ENCODE results near the gene AS3MT. TPM values are rescaled to one million over a fixed set of nuclear protein-coding genes. Genes with fewer than 3 reads are reported as not detected.

Gene AS3MT
- total RNA-seq, 2 experiments from 2014 or later, result 0.67 to 0.77 TPM

DNA sequence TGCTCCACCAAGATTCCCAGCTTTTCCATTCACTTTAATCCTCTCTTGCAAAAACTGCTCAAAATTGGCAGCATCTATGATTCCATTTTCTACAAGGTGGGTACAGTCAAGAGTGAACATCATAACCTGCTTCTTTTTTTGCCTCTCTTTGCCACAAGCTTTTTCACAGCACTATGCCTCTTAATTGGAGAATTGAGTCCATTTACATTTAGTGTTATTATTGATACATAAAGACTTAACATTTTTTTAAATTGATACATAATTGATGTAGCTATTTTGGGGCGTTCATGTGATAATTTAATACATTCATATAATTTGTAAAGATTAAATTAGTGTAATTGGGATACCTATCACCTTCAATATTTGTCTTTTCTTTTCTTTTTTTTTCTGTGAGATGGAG is 18.8 kb downstream of the AS3MT start:
- Mint-ChIP-seq H3K9me3 (no peaks in the 10 kb centered on the region), H3K36me3 (ENCODE audit: low read depth) (peaks cover 9% of the 10 kb centered on the region)
- no peak for DNase-seq

DNA sequence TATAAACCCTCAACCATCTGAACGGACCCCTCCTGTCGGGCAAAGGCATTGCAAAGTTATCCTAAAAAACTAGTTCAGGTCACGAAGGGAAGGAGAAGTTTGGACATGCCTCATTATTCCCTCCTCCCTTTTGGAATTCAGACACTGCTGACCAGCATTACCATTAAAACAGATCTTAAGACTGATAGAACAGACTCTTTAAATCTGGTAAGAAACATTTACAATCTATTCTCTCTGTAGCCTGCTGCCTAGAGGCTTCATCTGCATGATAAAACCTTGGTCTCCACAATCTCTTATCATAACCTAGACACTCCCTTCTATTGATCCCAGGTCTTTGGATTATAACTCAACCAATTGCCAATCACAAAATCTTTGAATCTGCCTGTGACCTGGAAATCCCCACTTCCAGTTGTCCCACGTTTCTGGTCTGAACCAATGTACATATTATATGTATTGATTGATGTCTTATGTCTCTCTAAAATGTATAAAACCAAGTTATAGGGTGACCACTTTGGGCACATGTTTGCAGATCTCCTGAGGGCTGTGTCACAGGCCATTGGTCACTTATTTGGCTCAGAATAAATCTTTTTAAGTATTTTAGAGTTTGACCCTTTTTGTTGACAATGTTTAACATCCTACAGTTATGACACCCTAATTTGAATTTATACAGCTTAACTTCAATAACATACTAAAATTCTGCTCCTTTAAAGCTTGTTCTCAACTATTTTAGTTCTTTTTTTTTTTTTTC is 25.4 kb downstream of the AS3MT start:
- Histone ChIP-seq H3K4me3 (ENCODE audit: low read length) (no peak overlapping the region), H3K9me3 (ENCODE audit: control insufficient read depth in 1 of 2, insufficient read depth in 1 of 2, low read length in 2 of 2) (no peaks in the 10 kb centered on the region), H3K36me3 (ENCODE audit: insufficient read depth, low read length) (no peaks in the 10 kb centered on the region), H3K27me3 (ENCODE audit: control insufficient read depth in 1 of 2, insufficient read depth in 2 of 2, low read length in 2 of 2) (no peaks in the 10 kb centered on the region), H3K27ac (ENCODE audit: low read depth in 1 of 2, low read length in 2 of 2) (no peak overlapping the region), H3K4me1 (ENCODE audit: insufficient read depth, low read length) (no peaks in the 10 kb centered on the region)
- intact Hi-C loops (cut with DNase I, micrococcal nuclease), result no loop called here
- no peak overlapping the region for H3K27ac Mint-ChIP-seq
- ATAC-seq (ENCODE audit: poor library complexity) (no peak), DNase-seq (no peak)
- H3K4me3 Mint-ChIP-seq, result no peak overlapping the region
- peaks cover 7% of the 10 kb centered on the region for H3K36me3 Mint-ChIP-seq (ENCODE audit: low read depth)
- TF ChIP-seq, protein P1, sequence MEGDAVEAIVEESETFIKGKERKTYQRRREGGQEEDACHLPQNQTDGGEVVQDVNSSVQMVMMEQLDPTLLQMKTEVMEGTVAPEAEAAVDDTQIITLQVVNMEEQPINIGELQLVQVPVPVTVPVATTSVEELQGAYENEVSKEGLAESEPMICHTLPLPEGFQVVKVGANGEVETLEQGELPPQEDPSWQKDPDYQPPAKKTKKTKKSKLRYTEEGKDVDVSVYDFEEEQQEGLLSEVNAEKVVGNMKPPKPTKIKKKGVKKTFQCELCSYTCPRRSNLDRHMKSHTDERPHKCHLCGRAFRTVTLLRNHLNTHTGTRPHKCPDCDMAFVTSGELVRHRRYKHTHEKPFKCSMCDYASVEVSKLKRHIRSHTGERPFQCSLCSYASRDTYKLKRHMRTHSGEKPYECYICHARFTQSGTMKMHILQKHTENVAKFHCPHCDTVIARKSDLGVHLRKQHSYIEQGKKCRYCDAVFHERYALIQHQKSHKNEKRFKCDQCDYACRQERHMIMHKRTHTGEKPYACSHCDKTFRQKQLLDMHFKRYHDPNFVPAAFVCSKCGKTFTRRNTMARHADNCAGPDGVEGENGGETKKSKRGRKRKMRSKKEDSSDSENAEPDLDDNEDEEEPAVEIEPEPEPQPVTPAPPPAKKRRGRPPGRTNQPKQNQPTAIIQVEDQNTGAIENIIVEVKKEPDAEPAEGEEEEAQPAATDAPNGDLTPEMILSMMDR (IDR thresholded peaks at IDR 0.05), result no peak
- no peaks in the 10 kb centered on the region for H3K4me1 Mint-ChIP-seq (ENCODE audit: low read depth)
- no peaks in the 10 kb centered on the region for H3K27me3 Mint-ChIP-seq
- ChIA-PET CTCF (no interaction called here), POLR2A (no interaction called here)
- no peaks in the 10 kb centered on the region for H3K9me3 Mint-ChIP-seq

More for the DNA sequence above, 18.8 kb downstream of the AS3MT start:
- no peak overlapping the region for H3K27ac Mint-ChIP-seq
- TF ChIP-seq, protein P1 (IDR thresholded peaks at IDR 0.05), result no peak
- ChIA-PET POLR2A (no interaction called here), CTCF (no interaction called here)
- intact Hi-C loops (cut with DNase I, micrococcal nuclease), result no loop called here
- no peaks in the 10 kb centered on the region for H3K36me3 ChIP-seq (ENCODE audit: insufficient read depth, low read length)
- no peaks in the 10 kb centered on the region for H3K27me3 Mint-ChIP-seq
- H3K4me3 Mint-ChIP-seq, result no peak overlapping the region
- ATAC-seq (ENCODE audit: poor library complexity), result no peak
- H3K4me3 ChIP-seq (ENCODE audit: low read length), result no peak overlapping the region
- no peaks in the 10 kb centered on the region for H3K27me3 ChIP-seq (ENCODE audit: control insufficient read depth in 1 of 2, insufficient read depth in 2 of 2, low read length in 2 of 2)
- H3K9me3 ChIP-seq (ENCODE audit: control insufficient read depth in 1 of 2, insufficient read depth in 1 of 2, low read length in 2 of 2), result no peaks in the 10 kb centered on the region
- no peaks in the 10 kb centered on the region for H3K4me1 Mint-ChIP-seq (ENCODE audit: low read depth)
- H3K27ac ChIP-seq (ENCODE audit: low read depth in 1 of 2, low read length in 2 of 2), result no peak overlapping the region
- no peaks in the 10 kb centered on the region for H3K4me1 ChIP-seq (ENCODE audit: insufficient read depth, low read length)

DNA sequence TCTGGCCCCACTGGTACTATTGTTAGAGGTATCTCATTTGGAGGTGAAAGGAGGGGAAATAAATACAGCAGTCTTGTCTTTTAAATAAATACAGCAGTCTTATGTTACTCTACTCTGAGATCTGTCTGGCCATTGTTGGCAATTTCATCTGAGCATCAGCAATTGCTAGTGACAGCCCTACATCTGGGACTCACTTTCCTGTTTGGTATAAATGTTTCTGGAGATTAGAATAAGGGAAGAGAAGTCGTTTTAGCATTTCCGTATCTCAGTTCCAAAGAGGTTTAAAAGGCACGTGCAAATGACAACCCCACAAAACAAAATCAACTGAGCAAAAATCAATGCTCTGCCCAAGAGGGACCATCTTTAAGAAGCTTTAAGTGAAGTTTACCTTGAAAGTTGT is 30.7 kb downstream of the AS3MT start:
- TF ChIP-seq, protein P1 (IDR thresholded peaks at IDR 0.05), result no peak
- Mint-ChIP-seq H3K9me3 (no peaks in the 10 kb centered on the region), H3K27me3 (no peaks in the 10 kb centered on the region), H3K27ac (no peak overlapping the region), H3K36me3 (ENCODE audit: low read depth) (no peaks in the 10 kb centered on the region), H3K4me3 (no peak overlapping the region), H3K4me1 (ENCODE audit: low read depth) (no peaks in the 10 kb centered on the region)
- Histone ChIP-seq H3K27ac (ENCODE audit: low read depth in 1 of 2, low read length in 2 of 2) (no peak overlapping the region), H3K36me3 (ENCODE audit: insufficient read depth, low read length) (no peaks in the 10 kb centered on the region), H3K9me3 (ENCODE audit: control insufficient read depth in 1 of 2, insufficient read depth in 1 of 2, low read length in 2 of 2) (no peaks in the 10 kb centered on the region), H3K4me1 (ENCODE audit: insufficient read depth, low read length) (no peaks in the 10 kb centered on the region), H3K4me3 (ENCODE audit: low read length) (no peak overlapping the region), H3K27me3 (ENCODE audit: control insufficient read depth in 1 of 2, insufficient read depth in 2 of 2, low read length in 2 of 2) (no peaks in the 10 kb centered on the region)
- ATAC-seq (ENCODE audit: poor library complexity) (no peak), DNase-seq (no peak)
- POLR2A ChIA-PET, result no interaction called here
- CTCF ChIA-PET, result interaction anchor here (0.6 kb wide), 1 partner anchor 197 kb away, joined by 4 read pairs; no protein-coding TSS in a partner anchor
- intact Hi-C loops (cut with DNase I, micrococcal nuclease), result loop anchor here (2.0 kb wide), 2 partner anchors 65 to 171 kb away; no protein-coding TSS in a partner anchor
